Esophagus squamous epithelium (tissue), 5 donors: Measurements from ENCODE around the gene DDI2. TPM values are rescaled to one million over a fixed set of nuclear protein-coding genes. Genes with fewer than 3 reads are reported as not detected.

ENCODE experiments used
- DNase-seq: peaks from one replicate; lab custom pipeline; 2025; lab: John Stamatoyannopoulos, UW
- H3K27ac ChIP-seq, 4 donors: fragments of 200-600 bp; sonication (generic); one replicate each; pipeline ENCODE4 v1.5.1; 2016 to 2019; ENCODE audit warnings: mild to moderate bottlenecking in 1 of 4
- H3K27me3 ChIP-seq, 4 donors: fragments of 200-600 bp; sonication (generic); 1 replicate in 3 of 4; 2 replicates in 1 of 4; pipeline versions ENCODE4 v1.5.1 to v1.6.0; 2017 to 2021; ENCODE audit warnings: antibody characterized with exemption in 1 of 4
- H3K36me3 ChIP-seq, 3 donors: fragments of 200-600 bp; sonication (generic); one replicate each; pipeline ENCODE4 v1.5.1; 2016 to 2019
- H3K4me1 ChIP-seq, 3 donors: fragments of 200-600 bp; sonication (generic); one replicate each; pipeline ENCODE4 v1.5.1; 2017 to 2019
- H3K4me3 ChIP-seq, 4 donors: fragments of 200-600 bp; sonication (generic); 1 replicate in 3 of 4; 2 replicates in 1 of 4; pipeline ENCODE4 v1.5.1; 2016 to 2019; ENCODE audit warnings: mild to moderate bottlenecking in 2 of 4, moderate library complexity in 1 of 4
- H3K9me3 ChIP-seq, 3 donors: fragments of 200-600 bp; sonication (generic); one replicate each; pipeline ENCODE4 v1.5.1; 2016 to 2019
- CTCF ChIP-seq, 6 experiments: fragments of 450-650 bp in 4 of 6; fragments of 200-600 bp in 2 of 6; sonication (generic) in 2 of 6; IDR thresholded peaks; one replicate each; pipeline ENCODE4 v1.5.1; 2016 to 2019; ENCODE audit warnings: antibody characterized with exemption in 6 of 6, mild to moderate bottlenecking in 4 of 6, moderate library complexity in 4 of 6
- POLR2A ChIP-seq, 4 donors: fragments of 450-650 bp; IDR thresholded peaks; one replicate each; pipeline ENCODE4 v1.6.1; 2017; ENCODE audit warnings: antibody characterized with exemption in 4 of 4, mild to moderate bottlenecking in 4 of 4, moderate library complexity in 3 of 4
- WGBS, 2 donors: methylation state at CpG; one replicate each; pipeline ENCODE4 v1.1.5; 2018; 5-methylcytosine and 5-hydroxymethylcytosine counted together
- intact Hi-C: fragments of 100-400 bp; cut with DNase I; formaldehyde crosslinking; loops from one replicate; pipeline ENCODE4 v1.15.0; 2022
- total RNA-seq, 4 donors: library from RNA; depleted of rRNA; stranded (reverse); fragments of >200 nt; gene quantifications; one replicate each; pipeline ENCODE4 v1.1.0, GENCODE V29; 2016
- donor health status: DM: yes; HTN: yes; CAD: no.

DDI2 gene
- total RNA-seq, 4 donors from 2014 or later = 20.6 to 62.9 (median 48.3) TPM

GRCh38 chr1:15681349-15682292 lies 64.4 kb downstream of the DDI2 start:
- TF ChIP-seq POLR2A (IDR thresholded peaks at IDR 0.05) (no peak), CTCF (IDR thresholded peaks at IDR 0.05) (no peak)
- Histone ChIP-seq H3K4me1 (peaks cover 21 to 65% (median 24%) of the 10 kb centered on the region in 3 donors), H3K27me3 (no peaks in the 10 kb centered on the region), H3K4me3 (no peak overlapping the region), H3K9me3 (no peaks in the 10 kb centered on the region), H3K27ac (peak overlapping the region; percentile 85 to 100 (median 98)), H3K36me3 (no peaks in the 10 kb centered on the region)
- intact Hi-C loops = loop anchor here (5.0 kb wide), 1 partner anchor 64 kb away; the partner anchor contains the start of gene DDI2
- 62 to 64% methylated on average over 7 of the region's 12 CpGs for WGBS, 2 donors
- no peak for DNase-seq

GRCh38 chr1:15682936-15683341 lies 65.7 kb downstream of the DDI2 start:
- no peaks in the 10 kb centered on the region for H3K36me3 ChIP-seq
- H3K4me3 ChIP-seq = no peak overlapping the region
- H3K4me1 ChIP-seq = peaks cover 21 to 76% (median 26%) of the 10 kb centered on the region in 3 donors
- H3K27me3 ChIP-seq = no peaks in the 10 kb centered on the region
- 90 to 93% methylated on average over 4 of the region's 4 CpGs for WGBS, 2 donors
- no peak for DNase-seq
- H3K27ac ChIP-seq = peak overlapping the region; percentile 93 to 100 (median 98)
- H3K9me3 ChIP-seq = no peaks in the 10 kb centered on the region
- intact Hi-C loops = loop anchor here (5.0 kb wide), 1 partner anchor 66 kb away; the partner anchor contains the start of gene DDI2
- TF ChIP-seq POLR2A (IDR thresholded peaks at IDR 0.05) (no peak), CTCF (IDR thresholded peaks at IDR 0.05) (no peak)

GRCh38 chr1:15683345-15684039 lies 66.2 kb downstream of the DDI2 start:
- peak overlapping the region; percentile 93 to 100 (median 98) for H3K27ac ChIP-seq
- 65 to 75% methylated on average over 5 to 6 of the region's 18 CpGs for WGBS, 2 donors
- no peaks in the 10 kb centered on the region for H3K36me3 ChIP-seq
- intact Hi-C loops = loop anchor here (5.0 kb wide), 1 partner anchor 66 kb away; the partner anchor contains the start of gene DDI2
- H3K9me3 ChIP-seq = no peaks in the 10 kb centered on the region
- TF ChIP-seq CTCF (IDR thresholded peaks at IDR 0.05) = no peak
- no peak for TF ChIP-seq POLR2A (IDR thresholded peaks at IDR 0.05)
- DNase-seq = no peak
- H3K4me1 ChIP-seq = peaks cover 21 to 76% (median 26%) of the 10 kb centered on the region in 3 donors
- peak overlapping the region; percentile 66 to 94 (median 82) for H3K4me3 ChIP-seq
- H3K27me3 ChIP-seq = no peaks in the 10 kb centered on the region

GRCh38 chr1:15684042-15684461 lies 66.8 kb downstream of the DDI2 start, which contains the start of gene PLEKHM2:
Gene PLEKHM2, plus strand, starts transcription at chr1:15684320. Its CDS starts 239 bp downstream, at chr1:15684559.
- Histone ChIP-seq H3K4me1 (peaks cover 21 to 76% (median 26%) of the 10 kb centered on the region in 3 donors), H3K27me3 (no peaks in the 10 kb centered on the region), H3K9me3 (no peaks in the 10 kb centered on the region), H3K36me3 (peaks cover 0 to 4% (median 0%) of the 10 kb centered on the region in 3 donors), H3K4me3 (peak within 1 kb of the TSS; percentile 66 to 94 (median 90)), H3K27ac (peak within 1 kb of the TSS; percentile 93 to 100 (median 98))
- TF ChIP-seq CTCF (IDR thresholded peaks at IDR 0.05) (no peak), POLR2A (IDR thresholded peaks at IDR 0.05) (peak in 2 of 4 donors; percentile 45 to 69)
- WGBS, 2 donors = no CpG with 5 or more reads among the region's 52 CpGs
- intact Hi-C loops = loop anchor here (5.0 kb wide), 1 partner anchor 67 kb away; the partner anchor contains the start of gene DDI2
- DNase-seq = no peak
